ENCODE measurements around the gene DIP2C.
"Not testable (repeated sequence)": the region's sequence is repeated elsewhere in the genome, so short reads cannot be mapped to it uniquely, and the experiment has no call there.

DIP2C gene

DNA sequence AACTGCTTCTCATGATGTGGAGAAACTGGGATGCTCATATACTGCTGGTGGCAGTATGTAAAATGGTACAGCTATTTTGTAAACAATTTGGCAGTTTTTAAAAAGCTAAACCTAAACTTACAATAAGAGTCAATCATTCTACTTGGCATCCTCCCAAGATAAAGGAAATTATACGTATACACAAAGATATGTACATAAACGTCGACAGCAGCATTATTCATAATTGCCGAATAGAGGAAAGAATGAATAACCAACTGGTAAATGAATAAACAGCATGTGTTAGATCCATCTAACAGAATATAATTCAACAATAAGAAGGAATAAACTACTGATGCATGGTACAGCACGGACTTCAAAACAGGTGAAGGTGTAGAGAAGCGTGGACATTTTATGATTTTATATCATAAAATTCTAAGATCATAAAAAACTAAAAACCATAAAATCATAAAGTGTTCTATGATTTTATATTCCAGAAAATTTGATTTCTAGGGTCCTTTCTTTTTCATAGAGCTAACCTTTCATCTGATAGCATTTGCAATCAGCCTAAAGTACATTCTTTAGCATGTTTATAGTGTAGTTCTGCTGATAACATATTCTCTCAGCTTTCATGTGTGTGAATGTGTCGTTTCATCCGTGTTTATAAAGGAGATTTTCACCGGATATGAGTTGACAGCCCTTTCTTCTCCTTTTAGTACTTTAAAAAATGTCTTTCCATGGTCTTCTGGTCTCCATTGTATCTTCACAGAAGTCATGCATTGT, 261.5 kb downstream of the DIP2C start:
- DNase-seq = no peak

GRCh38 chr10:425365-425764, 264.1 kb downstream of the DIP2C start:
- DNase-seq = not testable (repeated sequence)

GRCh38 chr10:424724-425123, 264.7 kb downstream of the DIP2C start:
- DNase-seq = not testable (repeated sequence)

- no peak for DNase-seq
Observed at GRCh38 chr10:423178-423577, 266.3 kb downstream of the DIP2C start.

DNA sequence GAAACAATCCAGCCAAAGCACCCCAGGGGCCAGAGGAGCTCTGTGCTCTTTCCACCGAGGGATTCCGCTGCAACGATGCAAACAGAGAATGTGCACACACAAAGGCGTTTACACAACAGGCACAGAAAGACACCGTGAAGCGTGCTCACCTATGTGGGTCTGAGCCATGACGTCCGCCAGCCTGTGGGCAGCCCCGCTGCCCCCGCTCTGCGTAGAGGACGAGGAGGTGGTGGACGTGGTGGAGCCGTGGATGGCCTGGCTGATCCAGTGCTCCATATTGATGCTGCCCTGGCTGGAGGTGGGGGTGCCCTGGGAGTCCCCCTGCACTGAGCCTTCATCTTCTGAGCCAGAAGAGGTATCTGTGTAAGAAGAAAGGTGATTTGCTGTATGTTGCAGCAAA, 266.8 kb downstream of the DIP2C start:
- no peak for DNase-seq

- no peak for DNase-seq
Observed at GRCh38 chr10:422241-422640, 267.2 kb downstream of the DIP2C start.

GRCh38 chr10:421170-421569, 268.3 kb downstream of the DIP2C start:
- no peak for DNase-seq

GRCh38 chr10:420154-421121, 269.0 kb downstream of the DIP2C start:
- DNase-seq = no peak

- DNase-seq = no peak
Observed at GRCh38 chr10:418894-419293, 270.6 kb downstream of the DIP2C start.

GRCh38 chr10:418226-418625, 271.2 kb downstream of the DIP2C start:
- DNase-seq = no peak

GRCh38 chr10:416091-416515, 273.4 kb downstream of the DIP2C start:
- DNase-seq = no peak

DNA sequence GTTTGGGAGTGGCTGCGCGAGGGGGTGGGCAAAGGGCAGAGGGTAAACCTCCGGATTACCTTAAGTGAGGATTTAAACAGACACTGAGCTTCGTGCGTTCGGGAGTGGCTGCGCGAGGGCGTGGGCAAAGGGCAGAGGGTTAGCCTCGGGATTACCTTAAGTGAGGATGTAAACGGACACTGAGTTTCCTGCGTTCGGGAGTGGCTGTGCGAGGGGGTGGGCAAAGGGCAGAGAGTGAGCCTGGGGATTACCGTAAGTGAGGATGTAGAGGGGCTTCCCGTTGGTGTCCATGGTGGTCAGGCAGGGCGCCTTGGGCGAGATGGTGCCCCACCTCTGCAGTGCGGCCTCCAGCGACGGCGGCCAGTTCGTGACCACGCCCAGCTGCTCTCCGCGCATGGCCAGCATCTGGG, 275.8 kb downstream of the DIP2C start:
- no peak for DNase-seq

DNA sequence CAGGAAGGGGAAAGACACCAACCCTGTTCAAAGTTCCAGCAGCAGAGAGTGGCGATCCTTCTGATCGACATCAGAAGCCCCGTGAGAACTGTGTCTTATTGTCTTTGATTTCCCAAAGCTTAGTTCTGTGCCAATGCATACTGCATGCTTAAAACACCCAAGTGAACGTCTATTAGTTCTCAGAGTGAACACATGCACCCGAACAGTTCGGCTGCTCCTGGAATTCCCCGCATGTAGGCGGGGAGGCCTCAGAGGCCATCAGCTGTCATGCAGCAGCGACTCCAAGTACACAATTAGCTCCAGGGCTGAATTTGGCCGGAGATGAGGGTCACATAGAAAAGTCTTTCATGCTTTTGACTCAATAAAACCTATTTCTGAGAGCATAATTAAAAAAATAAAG, 277.4 kb downstream of the DIP2C start:
- DNase-seq = no peak

DNA sequence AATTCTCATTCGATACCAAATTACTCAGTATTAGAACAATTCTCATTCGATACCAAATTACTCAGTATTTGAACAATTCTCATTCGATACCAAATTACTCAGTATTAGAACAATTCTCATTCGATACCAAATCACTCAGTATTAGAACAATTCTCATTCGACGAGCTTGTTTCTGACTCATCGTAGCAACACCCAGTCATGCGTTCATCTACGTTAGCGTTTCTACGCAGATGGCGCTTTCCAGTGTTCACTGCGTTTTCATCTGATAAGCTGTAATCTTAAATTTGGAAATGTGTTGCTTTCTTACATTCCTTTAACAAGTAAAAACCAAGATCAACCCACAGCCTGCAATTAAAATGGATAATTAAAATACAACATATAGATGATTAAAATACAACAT, 277.9 kb downstream of the DIP2C start:
- DNase-seq = no peak

DNA sequence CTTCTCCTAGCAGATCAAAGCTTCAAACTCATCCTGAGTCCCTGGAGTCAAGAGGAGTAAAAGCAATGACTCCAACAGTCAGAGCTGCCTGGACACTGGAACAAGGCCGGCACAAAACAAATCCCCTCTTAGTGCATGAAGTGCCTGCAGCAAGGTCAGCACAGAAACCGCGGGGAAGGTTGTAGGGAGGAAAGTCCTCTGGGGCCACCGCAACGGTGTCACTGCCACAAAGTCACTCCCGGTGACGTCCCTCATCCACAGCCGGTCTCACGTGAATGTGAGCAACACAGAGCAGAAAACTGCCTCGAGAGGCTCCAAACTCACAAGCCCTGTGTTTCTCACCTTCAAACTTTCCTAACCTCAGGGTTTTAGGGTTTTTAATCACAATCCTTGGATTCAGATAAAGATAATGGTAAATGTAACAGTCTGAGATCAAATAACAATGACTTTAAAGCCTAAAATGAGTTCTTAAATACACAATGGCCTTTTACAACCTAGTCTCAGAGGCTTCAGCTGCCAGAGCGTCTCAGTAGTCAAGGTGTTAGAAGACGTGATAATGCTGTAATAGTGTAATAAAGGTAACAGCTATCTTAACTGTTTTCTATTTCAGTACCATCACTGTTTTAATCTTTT, 279.9 kb downstream of the DIP2C start:
- no peak for DNase-seq

- DNase-seq = peak; percentile 5
Observed at GRCh38 chr10:408236-408635, 281.2 kb downstream of the DIP2C start.

- no peak for DNase-seq
Observed at GRCh38 chr10:406976-407375, 282.5 kb downstream of the DIP2C start.

GRCh38 chr10:405648-406047, 283.8 kb downstream of the DIP2C start:
- DNase-seq = no peak

DNA sequence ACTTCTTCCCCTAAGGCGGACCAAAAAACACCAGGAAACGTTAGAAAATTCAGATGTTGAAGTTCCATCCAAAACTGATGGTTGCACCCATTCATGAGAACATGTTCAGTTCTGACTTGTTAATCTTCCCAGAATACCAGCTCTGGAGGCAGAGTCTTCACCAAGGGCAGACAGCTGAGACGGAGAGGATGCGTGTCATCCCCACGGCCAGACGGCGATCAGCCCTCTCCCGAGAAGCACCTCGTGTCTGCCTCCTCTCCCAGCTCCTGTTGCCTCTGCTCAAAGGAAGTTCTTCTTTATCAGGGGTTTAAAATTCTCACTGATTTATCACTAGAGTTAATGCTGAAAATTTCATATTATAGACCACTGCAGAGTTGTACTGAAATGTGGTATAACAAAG, 284.5 kb downstream of the DIP2C start:
- DNase-seq = no peak

- DNase-seq = no peak
Observed at GRCh38 chr10:404346-404745, 285.1 kb downstream of the DIP2C start.

DNA sequence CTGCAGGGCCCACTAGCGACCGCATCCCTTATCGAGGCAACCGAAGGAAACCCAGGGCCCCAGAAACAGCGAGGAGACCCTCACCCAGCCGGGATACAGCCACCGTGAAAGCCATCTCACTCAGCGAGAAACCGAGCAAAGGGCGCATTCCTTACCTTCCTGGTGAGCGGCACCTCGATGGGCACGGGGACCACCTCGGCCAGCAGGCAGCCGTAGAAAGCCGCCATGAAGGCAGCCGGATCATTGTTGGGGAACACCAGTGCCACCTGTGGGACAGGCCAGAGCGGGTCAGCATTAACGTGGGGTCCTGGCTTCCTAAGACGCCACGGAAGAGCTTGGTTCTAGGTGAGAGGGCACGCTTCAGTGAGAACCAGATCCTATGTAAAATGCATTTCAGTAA, 290.5 kb downstream of the DIP2C start:
- no peak for DNase-seq

GRCh38 chr10:397321-398068, 292.0 kb downstream of the DIP2C start:
- no peak for DNase-seq
